Fibroblast of lung (primary cell): Measurements from ENCODE around the gene MYO10.

Experiments
- CTCF ChIP-seq, 2 donors: IDR thresholded peaks in 1 of 2; conservative IDR thresholded peaks in 1 of 2; 1 replicate in 1 of 2; 2 replicates in 1 of 2; pipeline ENCODE4 v1.5.1; 2011 to 2012; ENCODE audit warnings: low read length in 2 of 2, control low read depth in 1 of 2, inconsistent platforms in 1 of 2, low read depth in 1 of 2, mild to moderate bottlenecking in 1 of 2
- EZH2 ChIP-seq: IDR thresholded peaks from 2 replicates; pipeline ENCODE4 v1.5.1; 2012; ENCODE audit warnings: low read length, control low read depth, mild to moderate bottlenecking; ENCODE audit errors: missing control alignments

GRCh38 chr5:16819522-16820167 lies 116.4 kb downstream of the MYO10 start:
- TF ChIP-seq CTCF (conservative IDR thresholded peaks at IDR 0.05 in 1 of 2, IDR thresholded peaks at IDR 0.05 in 1 of 2; ENCODE audit: low read depth in 1 of 2, low read length in 2 of 2) (no peak), EZH2 (no peak)
